ENCODE results near the gene SLC25A29.

SLC25A29 gene

GRCh38 chr14:100325231-100325632, 19.0 kb upstream of the SLC25A29 start:
- TF ChIP-seq CTCF (conservative IDR thresholded peaks at IDR 0.05; ENCODE audit: low read depth, low read length) = no peak

DNA sequence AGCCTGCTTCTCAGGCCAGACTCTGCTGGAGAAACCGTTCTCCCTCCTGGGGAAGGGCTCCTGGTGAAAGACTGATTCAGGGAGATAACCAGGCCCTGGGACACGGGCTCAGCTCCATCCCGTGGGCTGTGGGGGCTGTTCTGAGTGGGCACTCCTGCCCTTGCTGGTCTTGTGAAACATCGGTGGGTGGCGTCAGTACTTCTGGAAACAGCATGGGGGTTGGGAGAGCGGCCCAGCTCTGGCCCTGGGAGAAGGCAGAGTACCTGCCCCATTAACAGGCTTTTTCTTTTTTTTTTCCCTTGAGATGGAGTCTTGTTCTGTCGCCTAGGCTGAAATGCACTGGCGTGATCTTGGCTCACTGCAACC, 17.7 kb upstream of the SLC25A29 start:
- no peak overlapping the region for H3K4me3 ChIP-seq (ENCODE audit: low read depth, low read length)
- no peak for TF ChIP-seq CTCF (conservative IDR thresholded peaks at IDR 0.05; ENCODE audit: low read depth, low read length)
- DNase-seq (ENCODE audit: low read depth) = no peak

More at GRCh38 chr14:100325231-100325632, 19.0 kb upstream of the SLC25A29 start:
- no peak overlapping the region for H3K4me3 ChIP-seq (ENCODE audit: low read depth, low read length)
- no peak for DNase-seq (ENCODE audit: low read depth)

GRCh38 chr14:100323121-100323941, 17.1 kb upstream of the SLC25A29 start, which contains the start of gene SLC25A47:
SLC25A47 (plus strand) TSS chr14:100323339; CDS start chr14:100323415, 76 bp downstream.
- no peak for DNase-seq (ENCODE audit: low read depth)
- H3K4me3 ChIP-seq (ENCODE audit: low read depth, low read length) = no peak within 1 kb of the TSS
- TF ChIP-seq CTCF (conservative IDR thresholded peaks at IDR 0.05; ENCODE audit: low read depth, low read length) = no peak

DNA sequence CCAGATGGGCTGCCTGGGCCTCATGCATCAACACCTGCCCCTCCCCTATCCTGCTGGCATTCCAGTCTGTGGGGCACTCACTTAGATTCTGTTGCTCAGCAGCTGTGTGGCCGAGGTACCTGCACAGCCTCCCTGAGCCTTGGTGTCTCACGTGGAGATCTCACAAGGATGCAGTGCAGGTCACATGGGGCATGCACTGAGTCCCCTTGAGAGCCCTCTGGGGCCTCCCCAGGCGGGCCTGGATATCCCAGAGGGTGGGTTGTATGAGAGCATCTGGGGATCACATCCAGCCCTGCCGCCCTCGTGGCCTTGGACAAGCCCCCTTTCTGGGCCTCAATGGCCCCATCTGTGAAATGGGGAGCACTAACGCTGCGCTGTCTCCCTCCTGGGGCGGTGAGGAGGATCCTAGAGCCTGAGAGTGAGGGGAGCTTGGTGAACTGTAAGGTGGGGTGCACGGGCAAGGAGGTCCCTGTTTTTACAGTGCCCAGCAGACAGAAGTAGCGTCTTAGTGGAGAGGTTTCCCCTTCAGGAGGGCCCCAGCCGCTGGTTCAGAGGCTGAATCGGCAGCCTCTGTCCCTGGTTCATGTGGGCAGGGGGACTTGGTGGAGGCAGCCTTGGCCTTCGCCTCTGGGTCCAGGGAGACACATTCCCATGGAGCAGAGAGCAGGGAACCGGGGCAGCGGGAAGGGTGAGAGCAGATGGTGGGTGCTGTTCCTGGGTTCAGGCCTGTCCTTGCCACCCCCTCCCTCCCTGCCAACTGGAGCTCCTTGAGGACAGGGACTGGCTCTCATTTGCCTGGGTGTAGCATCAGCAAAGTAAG, 16.1 kb upstream of the SLC25A29 start:
- H3K4me3 ChIP-seq (ENCODE audit: low read depth, low read length) = no peak overlapping the region
- no peak for TF ChIP-seq CTCF (conservative IDR thresholded peaks at IDR 0.05; ENCODE audit: low read depth, low read length)
- no peak for DNase-seq (ENCODE audit: low read depth)

- H3K4me3 ChIP-seq (ENCODE audit: low read depth, low read length) = no peak overlapping the region
- no peak for DNase-seq (ENCODE audit: low read depth)
- no peak for TF ChIP-seq CTCF (conservative IDR thresholded peaks at IDR 0.05; ENCODE audit: low read depth, low read length)
Observed at GRCh38 chr14:100321473-100322137, 15.4 kb upstream of the SLC25A29 start.

- DNase-seq (ENCODE audit: low read depth) = no peak
- H3K4me3 ChIP-seq (ENCODE audit: low read depth, low read length) = no peak overlapping the region
- no peak for TF ChIP-seq CTCF (conservative IDR thresholded peaks at IDR 0.05; ENCODE audit: low read depth, low read length)
Observed at GRCh38 chr14:100320157-100320856, 14.1 kb upstream of the SLC25A29 start.

All from choroid plexus epithelial cell (primary cell).